ENCODE data around the gene RASA3. TPM values are rescaled to one million over a fixed set of nuclear protein-coding genes. Genes with fewer than 3 reads are reported as not detected.

Gene RASA3
- polyA plus RNA-seq, 1 donor from 2014 or later: 8.5 TPM

- H3K36me3 ChIP-seq (ENCODE audit: insufficient read depth, low read length): no peaks in the 10 kb centered on the region
- no peak overlapping the region for H3K4me2 ChIP-seq (ENCODE audit: low read length)
- no peaks in the 10 kb centered on the region for H3K79me2 ChIP-seq (replicated peaks; ENCODE audit: insufficient read depth, low read length)
- peaks cover 10% of the 10 kb centered on the region for H3K9me3 ChIP-seq (ENCODE audit: low read length)
- H2AFZ ChIP-seq (ENCODE audit: low read depth, low read length): no peak overlapping the region
- H3K27ac ChIP-seq (ENCODE audit: low read length): no peak overlapping the region
- no peaks in the 10 kb centered on the region for H3F3A ChIP-seq (ENCODE audit: insufficient read depth, low read length, poor library complexity, severe bottlenecking)
- H3K9me2 ChIP-seq (ENCODE audit: insufficient read depth, low read length): no peaks in the 10 kb centered on the region
- H3K9ac ChIP-seq (ENCODE audit: low read length): no peak overlapping the region
- TF ChIP-seq TAF1 (IDR thresholded peaks at IDR 0.05; ENCODE audit: low read depth) (no peak), REST (IDR thresholded peaks at IDR 0.05; ENCODE audit: borderline replicate concordance) (no peak), RAD21 (conservative IDR thresholded peaks at IDR 0.05) (no peak), CTCF (IDR thresholded peaks at IDR 0.05; ENCODE audit: poor library complexity, severe bottlenecking) (no peak), SMC3 (conservative IDR thresholded peaks at IDR 0.05; ENCODE audit: poor library complexity) (no peak), MXI1 (conservative IDR thresholded peaks at IDR 0.05; ENCODE audit: poor library complexity, severe bottlenecking) (no peak)
- no peaks in the 10 kb centered on the region for H4K20me1 ChIP-seq (ENCODE audit: insufficient read depth)
- no peak overlapping the region for H3K4me3 ChIP-seq (ENCODE audit: low read length)
- no peaks in the 10 kb centered on the region for H3K27me3 ChIP-seq (ENCODE audit: insufficient read depth, low read depth, low read length)
Measured at GRCh38 chr13:114095486-114095885, 36.9 kb downstream of the RASA3 start.

- H3K36me3 ChIP-seq (ENCODE audit: insufficient read depth, low read length): no peaks in the 10 kb centered on the region
- H3K4me2 ChIP-seq (ENCODE audit: low read length): no peak overlapping the region
- H3K9me3 ChIP-seq (ENCODE audit: low read length): peaks cover 10% of the 10 kb centered on the region
- H3K79me2 ChIP-seq (replicated peaks; ENCODE audit: insufficient read depth, low read length): no peaks in the 10 kb centered on the region
- H2AFZ ChIP-seq (ENCODE audit: low read depth, low read length): no peak overlapping the region
- H3K27me3 ChIP-seq (ENCODE audit: insufficient read depth, low read depth, low read length): no peaks in the 10 kb centered on the region
- no peaks in the 10 kb centered on the region for H4K20me1 ChIP-seq (ENCODE audit: insufficient read depth)
- no peaks in the 10 kb centered on the region for H3K9me2 ChIP-seq (ENCODE audit: insufficient read depth, low read length)
- H3K4me3 ChIP-seq (ENCODE audit: low read length): no peak overlapping the region
- H3K9ac ChIP-seq (ENCODE audit: low read length): no peak overlapping the region
- TF ChIP-seq EZH2 (IDR thresholded peaks at IDR 0.05; ENCODE audit: borderline replicate concordance, insufficient read depth, low read length, poor library complexity, severe bottlenecking) (no peak), MXI1 (conservative IDR thresholded peaks at IDR 0.05; ENCODE audit: poor library complexity, severe bottlenecking) (no peak), POLR2AphosphoS5 (IDR thresholded peaks at IDR 0.05) (no peak)
- H3F3A ChIP-seq (ENCODE audit: insufficient read depth, low read length, poor library complexity, severe bottlenecking): no peaks in the 10 kb centered on the region
- H3K27ac ChIP-seq (ENCODE audit: low read length): no peak overlapping the region
Measured at GRCh38 chr13:114093118-114093517, 39.3 kb downstream of the RASA3 start.

GRCh38 chr13:114092468-114092867 lies 40.0 kb downstream of the RASA3 start:
- H3K79me2 ChIP-seq (replicated peaks; ENCODE audit: insufficient read depth, low read length): no peaks in the 10 kb centered on the region
- H4K20me1 ChIP-seq (ENCODE audit: insufficient read depth): no peaks in the 10 kb centered on the region
- H3K27me3 ChIP-seq (ENCODE audit: insufficient read depth, low read depth, low read length): no peaks in the 10 kb centered on the region
- no peaks in the 10 kb centered on the region for H3F3A ChIP-seq (ENCODE audit: insufficient read depth, low read length, poor library complexity, severe bottlenecking)
- H3K27ac ChIP-seq (ENCODE audit: low read length): no peak overlapping the region
- H3K4me3 ChIP-seq (ENCODE audit: low read length): no peak overlapping the region
- H3K9me3 ChIP-seq (ENCODE audit: low read length): peaks cover 10% of the 10 kb centered on the region
- no peak overlapping the region for H3K9ac ChIP-seq (ENCODE audit: low read length)
- H3K4me2 ChIP-seq (ENCODE audit: low read length): no peak overlapping the region
- no peaks in the 10 kb centered on the region for H3K9me2 ChIP-seq (ENCODE audit: insufficient read depth, low read length)
- TF ChIP-seq RAD21 (conservative IDR thresholded peaks at IDR 0.05) (no peak), EP300 (conservative IDR thresholded peaks at IDR 0.05; ENCODE audit: poor library complexity, severe bottlenecking) (no peak), POLR2AphosphoS5 (IDR thresholded peaks at IDR 0.05) (no peak), TAF1 (IDR thresholded peaks at IDR 0.05; ENCODE audit: low read depth) (no peak), REST (IDR thresholded peaks at IDR 0.05; ENCODE audit: borderline replicate concordance) (no peak), SMC3 (conservative IDR thresholded peaks at IDR 0.05; ENCODE audit: poor library complexity) (no peak), CTCF (IDR thresholded peaks at IDR 0.05; ENCODE audit: poor library complexity, severe bottlenecking) (no peak), EZH2 (IDR thresholded peaks at IDR 0.05; ENCODE audit: borderline replicate concordance, insufficient read depth, low read length, poor library complexity, severe bottlenecking) (no peak), MXI1 (conservative IDR thresholded peaks at IDR 0.05; ENCODE audit: poor library complexity, severe bottlenecking) (no peak)
- H3K36me3 ChIP-seq (ENCODE audit: insufficient read depth, low read length): no peaks in the 10 kb centered on the region
- H2AFZ ChIP-seq (ENCODE audit: low read depth, low read length): no peak overlapping the region
